Hepatocyte (in vitro differentiated cells): ENCODE results near the gene MBNL1.

Experiments
- EZH2 ChIP-seq: fragments of 200-600 bp; sonication (generic); IDR thresholded peaks from 2 replicates; pipeline ENCODE4 v1.6.1; 2016; ENCODE audit warnings: antibody characterized with exemption, mild to moderate bottlenecking, borderline replicate concordance
- TF ChIP-seq, protein P1 (sequence below): fragments of 200-600 bp; sonication (generic); IDR thresholded peaks from 2 replicates; pipeline ENCODE4 v1.5.1; 2016; ENCODE audit warnings: antibody characterized with exemption, mild to moderate bottlenecking; ENCODE audit not compliant: poor library complexity

DNA sequence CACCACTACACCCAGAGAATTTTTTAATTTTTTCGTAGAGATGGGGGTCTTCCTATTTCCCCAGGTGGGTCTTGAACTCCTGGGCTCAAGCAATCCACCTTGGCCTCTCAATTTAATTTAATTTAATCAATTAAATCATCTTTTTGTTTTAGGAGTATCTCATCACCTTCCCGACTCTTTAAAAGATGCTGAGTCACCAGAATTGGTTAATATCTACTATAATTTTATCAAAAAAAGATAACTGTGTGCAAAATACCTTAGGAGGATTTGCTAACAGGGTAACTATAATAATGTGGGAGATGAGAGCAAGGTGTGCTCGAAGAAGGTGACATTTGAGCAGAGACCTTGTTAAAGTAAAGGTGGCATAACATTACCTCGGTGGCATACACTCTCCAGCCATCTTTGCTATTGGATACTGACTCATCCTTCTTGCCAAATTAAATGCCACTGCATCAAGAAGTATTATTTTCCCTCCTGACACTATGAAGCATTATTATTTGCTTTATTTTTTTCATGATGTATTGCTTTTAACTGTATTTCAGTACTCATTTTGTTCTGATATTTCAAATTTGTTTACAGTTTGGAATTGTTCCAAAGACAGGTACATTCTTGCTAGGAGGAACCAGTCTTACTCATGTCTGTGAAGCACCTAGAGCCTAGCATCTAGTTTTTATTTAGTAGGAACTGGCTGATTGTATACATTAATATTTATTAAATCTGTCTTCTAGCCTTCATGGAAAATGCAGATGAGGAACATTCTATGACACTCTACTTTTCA is 200.7 kb downstream of the MBNL1 start:
- TF ChIP-seq, protein P1, sequence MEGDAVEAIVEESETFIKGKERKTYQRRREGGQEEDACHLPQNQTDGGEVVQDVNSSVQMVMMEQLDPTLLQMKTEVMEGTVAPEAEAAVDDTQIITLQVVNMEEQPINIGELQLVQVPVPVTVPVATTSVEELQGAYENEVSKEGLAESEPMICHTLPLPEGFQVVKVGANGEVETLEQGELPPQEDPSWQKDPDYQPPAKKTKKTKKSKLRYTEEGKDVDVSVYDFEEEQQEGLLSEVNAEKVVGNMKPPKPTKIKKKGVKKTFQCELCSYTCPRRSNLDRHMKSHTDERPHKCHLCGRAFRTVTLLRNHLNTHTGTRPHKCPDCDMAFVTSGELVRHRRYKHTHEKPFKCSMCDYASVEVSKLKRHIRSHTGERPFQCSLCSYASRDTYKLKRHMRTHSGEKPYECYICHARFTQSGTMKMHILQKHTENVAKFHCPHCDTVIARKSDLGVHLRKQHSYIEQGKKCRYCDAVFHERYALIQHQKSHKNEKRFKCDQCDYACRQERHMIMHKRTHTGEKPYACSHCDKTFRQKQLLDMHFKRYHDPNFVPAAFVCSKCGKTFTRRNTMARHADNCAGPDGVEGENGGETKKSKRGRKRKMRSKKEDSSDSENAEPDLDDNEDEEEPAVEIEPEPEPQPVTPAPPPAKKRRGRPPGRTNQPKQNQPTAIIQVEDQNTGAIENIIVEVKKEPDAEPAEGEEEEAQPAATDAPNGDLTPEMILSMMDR = no peak
- no peak for TF ChIP-seq EZH2
